Kidney (tissue), 14 donors: ENCODE measurements around the gene CDKL4. TPM values are rescaled to one million over a fixed set of nuclear protein-coding genes. Genes with fewer than 3 reads are reported as not detected.

Source experiments
- DNase-seq, 5 donors: peaks; one replicate each; pipeline ENCODE4 v3.0.0-alpha.2; 2013 to 2020
- FAIRE-seq: peaks from 2 replicates; lab custom pipeline; 2012; peaks lifted over from hg19 to GRCh38; lab: Jason Lieb, UNC
- H3K27ac ChIP-seq, 2 donors: one replicate each; pipeline ENCODE4 v1.7.0; 2013; ENCODE audit warnings: low read depth in 2 of 2, low read length in 2 of 2, inconsistent platforms in 1 of 2
- H3K27me3 ChIP-seq: one replicate; pipeline ENCODE4 v1.7.1; 2013; ENCODE audit warnings: low read length, inconsistent platforms; ENCODE audit not compliant: control insufficient read depth, insufficient read depth
- H3K36me3 ChIP-seq, 3 donors: one replicate each; pipeline versions ENCODE4 v1.7.0 to v1.7.1; 2013; ENCODE audit warnings: low read length in 3 of 3, control low read depth in 1 of 3, inconsistent platforms in 1 of 3; ENCODE audit not compliant: insufficient read depth in 3 of 3, control insufficient read depth in 2 of 3
- H3K4me1 ChIP-seq, 3 donors: one replicate each; pipeline versions ENCODE4 v1.7.0 to v1.7.1; 2013; ENCODE audit warnings: low read length in 3 of 3, inconsistent platforms in 1 of 3, low read depth in 1 of 3; ENCODE audit not compliant: control insufficient read depth in 2 of 3, insufficient read depth in 2 of 3
- H3K4me3 ChIP-seq, 3 donors: one replicate each; pipeline versions ENCODE4 v1.7.0 to v1.8.1; 2013; ENCODE audit warnings: low read length in 3 of 3, control low read depth in 1 of 3, inconsistent platforms in 1 of 3
- H3K9ac ChIP-seq, 3 donors: one replicate each; pipeline versions ENCODE4 v1.7.0 to v1.7.1; 2013; ENCODE audit warnings: low read length in 3 of 3, control low read depth in 1 of 3, inconsistent platforms in 1 of 3
- H3K9me3 ChIP-seq, 3 donors: one replicate each; pipeline versions ENCODE4 v1.7.0 to v1.7.1; 2013; ENCODE audit warnings: low read length in 3 of 3, control low read depth in 1 of 3, inconsistent platforms in 1 of 3; ENCODE audit not compliant: control insufficient read depth in 2 of 3, insufficient read depth in 1 of 3
- intact Hi-C: fragments of 100-400 bp; cut with DNase I; formaldehyde crosslinking; loops from one replicate; pipeline ENCODE4 v1.11.1; 2022
- polyA plus RNA-seq: library from polyadenylated mRNA; stranded (reverse); fragments of 350-450 nt; fragmentation: Illumina TruSeq; extraction: RNeasy Lipid Tissue Mini Kit (QIAGEN cat#74804); gene quantifications from one replicate; pipeline ENCODE4 v1.2.3, GENCODE V29; 2014; ENCODE audit warnings: low read depth, low replicate concordance; ENCODE audit not compliant: insufficient read depth
- total RNA-seq: library from RNA; stranded (reverse); fragmentation: NEBNext Ultra II Directional; extraction: Animal tissue kit (Norgen Biotek cat#: 25700); gene quantifications from one replicate; pipeline ENCODE4 v1.2.1, GENCODE V29; 2021
- TF ChIP-seq, protein P1 (sequence below): IDR thresholded peaks from 3 replicates; pipeline ENCODE4 v1.5.1; 2012; ENCODE audit warnings: mild to moderate bottlenecking, moderate library complexity, borderline replicate concordance; ENCODE audit not compliant: insufficient read depth; ENCODE audit errors: extremely low read depth
- donor health status: control.
- donor health status: control.
- donor health status: control.
- donor health status: control.
- donor health status: control.
- donor health status: DM: yes; HTN: yes; CAD: no.
- donor health status: Normal renal cell carcinoma (clear cell type).

Gene CDKL4
- total and polyA plus RNA-seq, 2 donors from 2014 or later = 1.2 TPM; not detected in 1

DNA sequence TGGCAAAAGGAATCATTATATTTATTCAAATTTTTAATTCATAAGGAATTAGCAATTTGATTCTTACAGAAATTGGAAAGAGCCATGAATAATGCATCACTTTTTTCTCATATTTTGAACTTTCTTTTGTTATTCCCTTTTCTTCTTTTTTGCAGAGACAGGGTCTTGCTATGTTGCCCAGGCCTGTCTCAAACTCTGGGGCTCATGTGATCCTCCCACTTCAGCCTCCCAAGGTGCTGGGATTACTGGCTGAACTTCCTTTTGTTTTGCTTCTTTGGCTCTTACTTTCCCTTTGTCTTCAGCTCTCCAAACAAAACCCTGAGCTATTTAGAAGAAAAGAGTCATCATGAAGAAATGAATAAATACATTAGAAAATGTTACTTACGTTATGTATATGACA, 30.8 kb downstream of the CDKL4 start:
- Histone ChIP-seq H3K9ac (no peak overlapping the region), H3K9me3 (no peaks in the 10 kb centered on the region), H3K4me1 (no peaks in the 10 kb centered on the region), H3K4me3 (no peak overlapping the region), H3K27me3 (no peaks in the 10 kb centered on the region), H3K27ac (no peak overlapping the region), H3K36me3 (no peaks in the 10 kb centered on the region)
- DNase-seq (no peak), FAIRE-seq (no peak)
- intact Hi-C loops = no loop called here
- TF ChIP-seq, protein P1, sequence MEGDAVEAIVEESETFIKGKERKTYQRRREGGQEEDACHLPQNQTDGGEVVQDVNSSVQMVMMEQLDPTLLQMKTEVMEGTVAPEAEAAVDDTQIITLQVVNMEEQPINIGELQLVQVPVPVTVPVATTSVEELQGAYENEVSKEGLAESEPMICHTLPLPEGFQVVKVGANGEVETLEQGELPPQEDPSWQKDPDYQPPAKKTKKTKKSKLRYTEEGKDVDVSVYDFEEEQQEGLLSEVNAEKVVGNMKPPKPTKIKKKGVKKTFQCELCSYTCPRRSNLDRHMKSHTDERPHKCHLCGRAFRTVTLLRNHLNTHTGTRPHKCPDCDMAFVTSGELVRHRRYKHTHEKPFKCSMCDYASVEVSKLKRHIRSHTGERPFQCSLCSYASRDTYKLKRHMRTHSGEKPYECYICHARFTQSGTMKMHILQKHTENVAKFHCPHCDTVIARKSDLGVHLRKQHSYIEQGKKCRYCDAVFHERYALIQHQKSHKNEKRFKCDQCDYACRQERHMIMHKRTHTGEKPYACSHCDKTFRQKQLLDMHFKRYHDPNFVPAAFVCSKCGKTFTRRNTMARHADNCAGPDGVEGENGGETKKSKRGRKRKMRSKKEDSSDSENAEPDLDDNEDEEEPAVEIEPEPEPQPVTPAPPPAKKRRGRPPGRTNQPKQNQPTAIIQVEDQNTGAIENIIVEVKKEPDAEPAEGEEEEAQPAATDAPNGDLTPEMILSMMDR = no peak

DNA sequence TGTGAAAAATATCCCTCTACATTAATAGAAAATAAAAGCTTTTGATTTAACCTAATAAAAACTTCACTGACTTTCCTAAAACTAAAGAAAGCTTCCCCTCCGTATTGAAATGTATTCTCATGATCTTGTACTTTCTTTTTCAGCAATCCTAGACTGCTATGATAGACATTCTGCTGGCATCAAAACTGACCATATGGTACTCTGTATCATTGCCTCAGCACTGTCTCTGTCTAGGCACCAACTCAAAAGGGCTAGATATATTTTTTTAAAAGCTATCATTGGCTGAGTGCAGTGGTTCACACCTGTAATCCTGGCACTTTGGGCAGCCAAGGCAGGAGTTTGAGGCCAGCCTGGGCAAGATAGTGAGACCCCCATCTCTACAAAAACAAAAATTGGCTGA, 32.9 kb downstream of the CDKL4 start:
- H3K27me3 ChIP-seq = no peaks in the 10 kb centered on the region
- no peak overlapping the region for H3K9ac ChIP-seq
- TF ChIP-seq, protein P1 = no peak
- no peak for FAIRE-seq
- no peak overlapping the region for H3K4me3 ChIP-seq
- no peak overlapping the region for H3K27ac ChIP-seq
- H3K4me1 ChIP-seq = no peaks in the 10 kb centered on the region
- no peaks in the 10 kb centered on the region for H3K36me3 ChIP-seq
- DNase-seq = no peak
- no peaks in the 10 kb centered on the region for H3K9me3 ChIP-seq
- intact Hi-C loops = no loop called here

DNA sequence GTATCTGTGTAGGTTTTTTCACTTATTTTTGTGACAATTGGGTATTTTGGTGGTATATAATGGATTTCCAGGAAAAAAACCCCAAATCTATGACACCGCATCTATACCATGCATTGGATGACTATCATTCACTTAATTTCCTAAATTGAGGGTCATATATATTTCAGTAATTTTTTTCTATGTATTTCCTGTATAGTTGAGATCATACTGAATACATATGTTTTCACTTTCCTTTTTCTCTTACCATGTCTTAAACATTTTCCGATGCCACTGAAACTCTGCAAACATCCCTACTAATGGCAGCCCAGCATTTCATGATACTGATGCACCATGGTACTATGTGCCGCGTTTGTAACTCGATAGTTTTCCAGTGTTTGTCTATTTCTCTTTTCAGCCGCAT, 40.4 kb downstream of the CDKL4 start:
- H3K9me3 ChIP-seq = no peaks in the 10 kb centered on the region
- H3K27ac ChIP-seq = no peak overlapping the region
- FAIRE-seq = no peak
- TF ChIP-seq, protein P1 = no peak
- H3K4me3 ChIP-seq = no peak overlapping the region
- H3K4me1 ChIP-seq = no peaks in the 10 kb centered on the region
- no peak overlapping the region for H3K9ac ChIP-seq
- H3K36me3 ChIP-seq = no peaks in the 10 kb centered on the region
- intact Hi-C loops = no loop called here
- no peak for DNase-seq
- H3K27me3 ChIP-seq = no peaks in the 10 kb centered on the region
